COLO829 (cell line): ENCODE results near the gene ATP2C1.
A peak's percentile ranks its signal among the peaks of the same experiment; 100 is the strongest.
"Not testable (repeated sequence)": the region's sequence is repeated elsewhere in the genome, so short reads cannot be mapped to it uniquely, and the experiment has no call there.

Source experiments
- DNase-seq: peaks from one replicate; pipeline ENCODE4 v3.0.0; 2012; ENCODE audit warnings: low spot score

Gene ATP2C1

GRCh38 chr3:130939753-130940152, 45.9 kb downstream of the ATP2C1 start:
- DNase-seq, result no peak

GRCh38 chr3:130941793-130942192, 47.9 kb downstream of the ATP2C1 start:
- no peak for DNase-seq

GRCh38 chr3:130946882-130947281, 53.0 kb downstream of the ATP2C1 start:
- DNase-seq, result no peak

- DNase-seq, result no peak
These were observed 54.3 kb downstream of the ATP2C1 start for GRCh38 chr3:130948001-130948773.

- DNase-seq, result no peak
These were observed 55.0 kb downstream of the ATP2C1 start for GRCh38 chr3:130948929-130949328.

- no peak for DNase-seq
These were observed 56.2 kb downstream of the ATP2C1 start for GRCh38 chr3:130950124-130950523.

GRCh38 chr3:130950641-130951040, 56.8 kb downstream of the ATP2C1 start:
- DNase-seq, result no peak

GRCh38 chr3:130955481-130955880, 61.6 kb downstream of the ATP2C1 start:
- DNase-seq, result no peak

GRCh38 chr3:130956281-130956680, 62.4 kb downstream of the ATP2C1 start:
- DNase-seq, result no peak

- DNase-seq, result no peak
These were observed 62.8 kb downstream of the ATP2C1 start for GRCh38 chr3:130956721-130957120.

- DNase-seq, result no peak
These were observed 66.4 kb downstream of the ATP2C1 start for GRCh38 chr3:130960139-130960795.

GRCh38 chr3:130961458-130961857, 67.6 kb downstream of the ATP2C1 start:
- DNase-seq, result no peak

GRCh38 chr3:130963444-130963843, 69.6 kb downstream of the ATP2C1 start:
- DNase-seq, result no peak

- peak; percentile 79 for DNase-seq
These were observed 70.0 kb downstream of the ATP2C1 start for GRCh38 chr3:130963878-130964277.

- no peak for DNase-seq
These were observed 73.4 kb downstream of the ATP2C1 start for GRCh38 chr3:130967281-130967680.

GRCh38 chr3:130968221-130968620, 74.3 kb downstream of the ATP2C1 start:
- no peak for DNase-seq

GRCh38 chr3:130969621-130970020, 75.7 kb downstream of the ATP2C1 start:
- no peak for DNase-seq

- DNase-seq, result no peak
These were observed 77.3 kb downstream of the ATP2C1 start for GRCh38 chr3:130971208-130971607.

GRCh38 chr3:130972592-130972991, 78.7 kb downstream of the ATP2C1 start:
- not testable (repeated sequence) for DNase-seq

GRCh38 chr3:130973406-130973805, 79.5 kb downstream of the ATP2C1 start:
- DNase-seq, result no peak

- DNase-seq, result no peak
These were observed 80.3 kb downstream of the ATP2C1 start for GRCh38 chr3:130974201-130974600.

- DNase-seq, result no peak
These were observed 81.4 kb downstream of the ATP2C1 start for GRCh38 chr3:130975251-130975650.

GRCh38 chr3:130976706-130977105, 82.8 kb downstream of the ATP2C1 start:
- DNase-seq, result no peak

- DNase-seq, result no peak
These were observed 85.2 kb downstream of the ATP2C1 start for GRCh38 chr3:130979117-130979516.
